Lower leg skin (tissue), 4 donors: ENCODE data around the gene DIS3L2. TPM values are rescaled to one million over a fixed set of nuclear protein-coding genes. Genes with fewer than 3 reads are reported as not detected.

Experiments
- DNase-seq, 2 donors: peaks; one replicate each; pipeline ENCODE4 v3.0.0-alpha.2; 2019; ENCODE audit warnings: low spot score in 2 of 2
- H3K4me3 ChIP-seq: fragments of 200-600 bp; sonication (generic); 2 replicates; pipeline ENCODE4 v1.5.1; 2017; ENCODE audit warnings: mild to moderate bottlenecking, low read depth; ENCODE audit not compliant: poor library complexity, severe bottlenecking
- POLR2A ChIP-seq, 2 donors: fragments of 450-650 bp; IDR thresholded peaks; one replicate each; pipeline ENCODE4 v1.6.1; 2016 to 2017; ENCODE audit warnings: antibody characterized with exemption in 2 of 2, mild to moderate bottlenecking in 1 of 2, moderate library complexity in 1 of 2
- WGBS, 2 donors: methylation state at CpG; one replicate each; pipeline ENCODE4 v1.1.5; 2018; 5-methylcytosine and 5-hydroxymethylcytosine counted together
- intact Hi-C: fragments of 100-400 bp; cut with DNase I; formaldehyde crosslinking; loops from one replicate; pipeline ENCODE4 v1.15.0; 2023; ENCODE audit warnings: low total_unique reads
- total RNA-seq, 4 donors: library from RNA; depleted of rRNA; stranded (reverse); fragments of >200 nt; gene quantifications; one replicate each; pipeline ENCODE4 v1.1.0, GENCODE V29; 2016
- TF ChIP-seq, protein P1 (sequence below), 3 donors: fragments of 450-650 bp; IDR thresholded peaks; one replicate each; pipeline ENCODE4 v1.5.1; 2016; ENCODE audit warnings: antibody characterized with exemption in 3 of 3, mild to moderate bottlenecking in 3 of 3, moderate library complexity in 2 of 3

DIS3L2 gene
- total RNA-seq, 4 donors from 2014 or later = 26.4 to 39.0 (median 34.4) TPM

DNA sequence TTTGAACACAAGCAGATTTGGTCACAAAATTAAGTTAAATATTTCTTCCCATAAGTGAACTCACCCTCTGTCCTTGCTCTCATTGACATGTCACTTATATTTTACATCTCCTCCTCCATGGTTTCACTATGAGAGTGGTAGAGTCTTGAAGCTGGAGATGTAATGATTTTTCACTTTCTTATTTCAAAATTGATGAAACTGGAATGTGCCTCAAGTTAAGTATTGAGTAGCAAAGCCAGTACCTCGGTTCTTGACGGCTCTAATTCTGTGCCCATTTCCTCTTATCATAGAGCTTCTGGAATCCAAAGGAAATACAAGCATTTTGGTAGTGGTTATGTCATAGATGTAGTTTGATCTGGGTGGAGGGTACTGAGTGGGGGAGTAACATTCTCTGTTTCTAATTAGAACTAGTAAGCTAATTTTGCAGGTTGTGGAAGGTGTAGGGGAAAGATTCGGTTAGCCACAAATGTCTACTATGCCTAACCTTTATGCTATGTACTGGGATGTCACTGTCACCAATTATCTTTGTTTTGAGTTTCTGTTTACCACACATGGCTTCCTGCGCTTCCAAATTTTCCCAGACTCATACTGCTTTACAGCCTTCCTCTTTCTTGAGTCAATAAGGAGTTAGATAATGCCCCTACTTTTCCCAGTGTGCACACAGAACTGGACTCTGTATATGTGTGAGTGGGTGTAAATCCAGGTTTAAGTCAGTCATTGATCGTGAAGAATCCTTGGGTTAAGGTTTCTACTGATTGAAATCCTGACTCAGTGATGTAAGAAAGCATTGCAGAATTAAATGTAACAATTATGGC lies 96.8 kb downstream of the DIS3L2 start:
- TF ChIP-seq, protein P1, sequence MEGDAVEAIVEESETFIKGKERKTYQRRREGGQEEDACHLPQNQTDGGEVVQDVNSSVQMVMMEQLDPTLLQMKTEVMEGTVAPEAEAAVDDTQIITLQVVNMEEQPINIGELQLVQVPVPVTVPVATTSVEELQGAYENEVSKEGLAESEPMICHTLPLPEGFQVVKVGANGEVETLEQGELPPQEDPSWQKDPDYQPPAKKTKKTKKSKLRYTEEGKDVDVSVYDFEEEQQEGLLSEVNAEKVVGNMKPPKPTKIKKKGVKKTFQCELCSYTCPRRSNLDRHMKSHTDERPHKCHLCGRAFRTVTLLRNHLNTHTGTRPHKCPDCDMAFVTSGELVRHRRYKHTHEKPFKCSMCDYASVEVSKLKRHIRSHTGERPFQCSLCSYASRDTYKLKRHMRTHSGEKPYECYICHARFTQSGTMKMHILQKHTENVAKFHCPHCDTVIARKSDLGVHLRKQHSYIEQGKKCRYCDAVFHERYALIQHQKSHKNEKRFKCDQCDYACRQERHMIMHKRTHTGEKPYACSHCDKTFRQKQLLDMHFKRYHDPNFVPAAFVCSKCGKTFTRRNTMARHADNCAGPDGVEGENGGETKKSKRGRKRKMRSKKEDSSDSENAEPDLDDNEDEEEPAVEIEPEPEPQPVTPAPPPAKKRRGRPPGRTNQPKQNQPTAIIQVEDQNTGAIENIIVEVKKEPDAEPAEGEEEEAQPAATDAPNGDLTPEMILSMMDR (IDR thresholded peaks at IDR 0.05) = no peak
- TF ChIP-seq POLR2A (IDR thresholded peaks at IDR 0.05) = no peak
- no peak for DNase-seq
- intact Hi-C loops = no loop called here
- no peak overlapping the region for H3K4me3 ChIP-seq
- WGBS, 2 donors = 74 to 77% methylated on average over 5 of the region's 5 CpGs

DNA sequence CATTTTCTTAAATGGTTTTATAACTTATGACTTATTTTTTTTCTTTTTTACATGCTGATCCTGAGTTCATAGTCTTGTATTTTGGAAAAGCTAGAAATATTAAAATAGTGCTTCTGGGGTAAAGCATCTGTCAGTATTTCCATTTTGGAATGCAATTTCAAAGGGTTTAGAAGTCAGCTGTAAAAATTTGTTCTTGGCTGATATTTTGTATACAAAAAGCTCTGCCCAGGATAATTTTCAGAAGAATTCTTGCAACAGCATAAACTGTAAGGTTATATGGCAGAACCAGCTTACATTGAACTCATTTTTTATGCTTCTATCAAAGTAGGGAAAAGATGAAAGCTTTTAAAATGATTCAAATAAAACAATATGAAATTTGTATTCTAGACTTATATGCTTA lies 97.4 kb downstream of the DIS3L2 start:
- intact Hi-C loops = no loop called here
- no peak for DNase-seq
- no peak for TF ChIP-seq POLR2A (IDR thresholded peaks at IDR 0.05)
- TF ChIP-seq, protein P1 (IDR thresholded peaks at IDR 0.05) = no peak
- H3K4me3 ChIP-seq = no peak overlapping the region

DNA sequence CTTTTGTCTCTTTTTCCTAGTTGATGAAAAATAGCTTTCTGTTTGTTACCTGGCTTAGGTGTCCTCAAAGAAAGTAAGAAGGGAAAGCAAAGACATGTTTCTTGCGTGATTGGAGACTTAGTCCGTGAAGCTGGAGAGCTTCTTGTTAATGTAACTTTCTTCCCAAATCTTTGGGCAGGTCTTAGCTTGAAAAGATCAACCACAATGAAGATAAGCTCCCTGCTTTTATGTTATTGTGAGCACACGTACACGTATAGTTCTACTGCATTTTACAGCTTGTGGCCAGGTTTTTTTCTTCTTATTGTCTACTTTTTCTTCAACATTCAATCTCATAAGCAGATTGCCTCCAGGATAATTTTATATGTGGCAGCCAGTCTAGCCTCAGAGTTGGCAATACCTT lies 99.8 kb downstream of the DIS3L2 start:
- WGBS, 2 donors = 46 to 54% methylated on average over 4 of the region's 4 CpGs
- intact Hi-C loops = no loop called here
- DNase-seq = no peak
- no peak overlapping the region for H3K4me3 ChIP-seq
- no peak for TF ChIP-seq POLR2A (IDR thresholded peaks at IDR 0.05)
- TF ChIP-seq, protein P1 (IDR thresholded peaks at IDR 0.05) = no peak

DNA sequence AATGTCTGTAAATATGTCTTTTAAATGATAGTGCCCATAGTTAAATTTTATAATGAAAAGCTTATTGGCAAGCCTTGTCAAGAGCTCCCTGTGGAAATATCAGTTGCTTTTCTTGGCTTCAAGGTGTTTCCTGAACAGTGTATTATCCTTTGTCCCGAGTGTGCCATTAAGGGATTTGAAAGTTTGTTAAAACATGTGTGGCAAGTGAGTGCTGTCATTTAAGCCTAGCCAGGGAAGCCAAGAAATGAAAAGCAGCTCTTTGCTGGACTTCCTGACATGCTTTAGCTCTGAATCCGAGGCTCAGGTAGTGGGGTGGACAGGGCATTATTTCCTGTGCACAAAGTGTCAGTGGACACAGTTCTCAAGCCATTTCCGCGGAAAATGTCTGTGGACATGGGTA lies 111.5 kb downstream of the DIS3L2 start:
- intact Hi-C loops = no loop called here
- no peak for DNase-seq
- no peak overlapping the region for H3K4me3 ChIP-seq
- TF ChIP-seq, protein P1 (IDR thresholded peaks at IDR 0.05) = no peak
- no peak for TF ChIP-seq POLR2A (IDR thresholded peaks at IDR 0.05)
- WGBS, 2 donors = 53 to 57% methylated on average over 4 of the region's 4 CpGs

DNA sequence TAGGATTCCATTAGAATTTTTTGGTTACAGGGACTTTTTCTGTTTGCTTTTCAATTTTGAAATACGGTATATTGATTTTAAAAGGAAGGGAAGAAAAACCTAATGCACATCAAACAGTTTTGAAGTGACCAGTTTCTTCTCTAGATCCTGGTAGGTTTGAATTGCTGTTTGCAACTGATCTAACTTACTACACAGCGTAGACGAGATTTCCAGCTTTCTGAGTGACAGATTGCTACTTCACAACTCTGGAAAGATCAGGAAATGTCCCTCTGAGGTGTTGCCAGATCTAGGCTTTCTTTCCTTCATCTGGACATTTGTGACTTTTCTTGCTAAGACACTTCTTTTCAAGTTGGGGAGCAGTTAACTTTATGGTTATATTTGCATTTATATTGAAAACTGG lies 112.2 kb downstream of the DIS3L2 start:
- intact Hi-C loops = no loop called here
- 84% methylated on average over 3 of the region's 3 CpGs for WGBS, 2 donors

More for the DNA sequence above, 112.2 kb downstream of the DIS3L2 start:
- DNase-seq = no peak
- TF ChIP-seq, protein P1 (IDR thresholded peaks at IDR 0.05) = no peak
- no peak for TF ChIP-seq POLR2A (IDR thresholded peaks at IDR 0.05)
- H3K4me3 ChIP-seq = no peak overlapping the region
